ENCODE results near the gene DERL3.
A peak's percentile ranks its signal among the peaks of the same experiment; 100 is the strongest.
"Not testable (repeated sequence)": the region's sequence is repeated elsewhere in the genome, so short reads cannot be mapped to it uniquely, and the experiment has no call there.

Gene DERL3

DNA sequence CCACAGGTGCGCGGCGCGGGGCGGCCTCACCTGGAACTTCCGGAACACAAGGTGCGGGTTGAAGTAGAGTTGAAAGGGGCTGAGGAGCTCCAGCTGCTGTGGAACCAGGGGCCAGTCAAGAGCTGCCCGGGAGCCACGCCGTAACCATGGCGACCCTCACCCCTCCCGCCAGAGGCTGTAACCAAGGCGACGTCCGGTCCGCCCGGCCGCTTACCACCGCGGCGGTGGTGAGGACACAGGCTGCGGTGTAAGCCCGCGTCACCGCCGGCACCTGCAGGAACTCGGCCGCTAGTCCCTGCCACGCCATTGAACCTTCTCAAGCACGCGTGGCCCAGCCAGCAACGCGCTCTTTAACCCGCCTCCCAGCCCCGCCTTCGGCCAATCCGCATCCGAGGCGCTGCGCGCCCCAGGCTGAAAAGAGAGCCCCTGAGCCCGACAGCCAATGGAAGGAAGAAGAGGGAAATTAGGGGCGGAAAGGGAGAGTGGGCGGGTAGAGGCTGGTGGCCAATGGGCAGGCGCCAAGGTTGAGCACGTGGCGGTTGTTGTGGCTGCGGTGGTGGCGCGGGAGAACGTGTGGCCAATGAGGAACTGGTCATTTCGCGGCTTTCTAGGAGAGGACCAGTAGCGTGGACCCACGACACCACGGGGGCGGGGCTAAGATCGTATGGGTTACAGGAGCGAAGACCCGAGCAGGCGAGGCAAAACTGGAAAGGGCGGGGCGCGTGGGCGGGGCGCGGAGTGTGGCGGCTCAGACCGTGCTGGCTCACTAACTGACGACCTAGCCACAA, at the start of gene DERL3:
Gene DERL3 (minus strand): TSS at position 326 of the 788 bp plus-strand sequence. CDS start 19 bp downstream, at position 307.
- H3K4me1 Mint-ChIP-seq = peaks cover 28% of the 10 kb centered on the region
- ATAC-seq = peak; percentile 85
- H3K27me3 Mint-ChIP-seq = peaks cover 3% of the 10 kb centered on the region
- H3K27ac Mint-ChIP-seq = peak within 1 kb of the TSS; percentile 93
- peaks cover 9% of the 10 kb centered on the region for H3K36me3 Mint-ChIP-seq (ENCODE audit: low read depth)
- peak; percentile 98 for DNase-seq
- peak within 1 kb of the TSS; percentile 88 for H3K4me3 Mint-ChIP-seq
- no peaks in the 10 kb centered on the region for H3K9me3 Mint-ChIP-seq

DNA sequence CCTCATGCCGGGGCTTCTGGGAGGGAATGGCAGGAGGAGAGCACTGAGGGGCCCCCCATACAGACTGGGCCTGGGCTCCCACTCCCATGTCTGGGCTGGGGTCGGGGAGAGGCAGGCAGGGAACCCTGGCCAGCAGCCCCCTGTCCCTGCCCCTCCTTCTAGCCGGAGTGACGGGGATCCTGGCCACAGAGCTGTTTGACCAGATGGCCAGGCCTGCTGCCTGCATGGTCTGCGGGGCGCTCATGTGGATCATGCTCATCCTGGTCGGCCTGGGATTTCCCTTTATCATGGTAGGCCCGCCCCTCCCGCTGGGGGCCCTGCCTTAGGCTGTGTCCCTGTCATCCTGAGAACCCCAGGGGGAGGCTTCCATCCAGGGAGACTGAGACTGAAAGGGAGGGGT, 45.3 kb upstream of the DERL3 start:
- no peaks in the 10 kb centered on the region for H3K36me3 Mint-ChIP-seq (ENCODE audit: low read depth)
- no peak overlapping the region for H3K27ac Mint-ChIP-seq
- no peaks in the 10 kb centered on the region for H3K9me3 Mint-ChIP-seq
- H3K4me1 Mint-ChIP-seq = no peaks in the 10 kb centered on the region
- ATAC-seq (no peak), DNase-seq (no peak)
- H3K27me3 Mint-ChIP-seq = no peaks in the 10 kb centered on the region
- no peak overlapping the region for H3K4me3 Mint-ChIP-seq

DNA sequence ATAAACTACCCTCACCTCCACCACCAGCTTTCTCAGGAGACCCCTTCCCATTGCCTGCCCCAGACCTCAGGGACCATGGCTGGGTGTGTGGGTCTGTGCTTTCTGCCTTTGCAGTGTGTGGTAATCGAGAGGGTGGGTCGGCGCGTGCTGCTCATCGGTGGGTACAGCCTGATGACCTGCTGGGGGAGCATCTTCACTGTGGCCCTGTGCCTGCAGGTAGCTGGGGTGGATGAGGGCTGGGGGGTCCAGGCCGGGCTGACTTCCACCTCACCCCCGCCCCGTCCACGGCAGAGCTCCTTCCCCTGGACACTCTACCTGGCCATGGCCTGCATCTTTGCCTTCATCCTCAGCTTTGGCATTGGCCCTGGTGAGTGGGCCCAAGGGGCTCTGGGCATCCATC, 44.9 kb upstream of the DERL3 start:
- H3K27ac Mint-ChIP-seq = no peak overlapping the region
- no peaks in the 10 kb centered on the region for H3K36me3 Mint-ChIP-seq (ENCODE audit: low read depth)
- H3K4me3 Mint-ChIP-seq = no peak overlapping the region
- no peak for DNase-seq
- ATAC-seq = no peak
- no peaks in the 10 kb centered on the region for H3K27me3 Mint-ChIP-seq
- H3K4me1 Mint-ChIP-seq = no peaks in the 10 kb centered on the region
- H3K9me3 Mint-ChIP-seq = no peaks in the 10 kb centered on the region

DNA sequence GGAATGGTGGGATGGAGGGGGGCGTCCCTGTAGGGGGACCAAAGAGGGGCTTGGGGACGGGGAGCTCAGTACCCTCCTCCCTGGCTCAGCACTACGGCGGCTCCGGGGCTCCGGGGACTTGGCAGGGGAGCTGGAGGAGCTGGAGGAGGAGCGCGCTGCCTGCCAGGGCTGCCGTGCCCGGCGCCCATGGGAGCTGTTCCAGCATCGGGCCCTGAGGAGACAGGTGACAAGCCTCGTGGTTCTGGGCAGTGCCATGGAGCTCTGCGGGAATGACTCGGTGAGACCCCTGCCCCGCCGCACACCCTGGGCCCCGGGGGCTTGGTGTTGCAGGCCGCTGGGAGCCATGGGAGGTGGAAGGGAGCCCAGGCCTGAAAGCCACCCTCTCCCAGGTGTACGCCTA, 43.6 kb upstream of the DERL3 start:
- Mint-ChIP-seq H3K36me3 (ENCODE audit: low read depth) (no peaks in the 10 kb centered on the region), H3K4me3 (no peak overlapping the region), H3K27me3 (no peaks in the 10 kb centered on the region), H3K27ac (no peak overlapping the region), H3K4me1 (no peaks in the 10 kb centered on the region), H3K9me3 (no peaks in the 10 kb centered on the region)
- DNase-seq = no peak
- ATAC-seq = no peak

DNA sequence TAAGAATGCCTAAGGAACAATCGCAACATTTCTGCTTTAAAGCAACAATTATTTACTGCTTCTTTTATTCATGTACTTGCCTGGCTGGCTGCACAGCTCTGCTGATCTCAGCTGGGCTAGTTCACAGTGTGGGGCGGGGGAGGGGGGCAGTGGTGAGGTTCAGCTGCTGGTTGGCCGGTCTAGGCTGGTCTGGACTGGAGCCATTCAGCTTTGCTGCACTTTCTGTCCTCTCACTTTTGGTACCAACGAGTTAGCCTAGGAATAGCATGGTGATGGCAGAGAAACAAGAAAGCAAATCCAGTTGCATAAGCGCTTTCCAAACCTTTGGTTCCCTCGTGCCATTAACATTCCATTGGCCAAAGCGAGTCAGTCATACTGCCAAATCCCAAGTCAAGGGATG, 39.4 kb upstream of the DERL3 start:
- no peaks in the 10 kb centered on the region for H3K27me3 Mint-ChIP-seq
- H3K4me1 Mint-ChIP-seq = no peaks in the 10 kb centered on the region
- H3K4me3 Mint-ChIP-seq = no peak overlapping the region
- H3K9me3 Mint-ChIP-seq = no peaks in the 10 kb centered on the region
- H3K36me3 Mint-ChIP-seq (ENCODE audit: low read depth) = no peaks in the 10 kb centered on the region
- DNase-seq (no peak), ATAC-seq (no peak)
- no peak overlapping the region for H3K27ac Mint-ChIP-seq

DNA sequence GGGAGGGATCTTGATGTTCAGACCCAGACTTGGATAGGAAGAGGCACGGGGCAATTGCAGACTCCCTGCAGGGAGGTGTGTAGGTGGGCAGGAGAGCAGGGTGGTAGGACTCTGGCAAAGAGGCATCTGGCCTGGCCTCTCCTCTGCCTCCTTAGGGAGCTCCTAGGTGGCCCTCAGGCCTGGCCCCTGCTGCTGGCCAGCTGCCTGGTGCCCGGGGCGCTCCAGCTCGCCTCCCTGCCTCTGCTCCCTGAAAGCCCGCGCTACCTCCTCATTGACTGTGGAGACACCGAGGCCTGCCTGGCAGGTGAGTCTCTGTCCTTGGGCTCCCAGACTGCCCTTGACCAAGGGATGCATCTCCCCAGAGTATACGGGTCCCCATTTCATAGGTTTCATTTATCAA, 38.8 kb upstream of the DERL3 start:
- H3K4me1 Mint-ChIP-seq = no peaks in the 10 kb centered on the region
- H3K9me3 Mint-ChIP-seq = no peaks in the 10 kb centered on the region
- no peaks in the 10 kb centered on the region for H3K36me3 Mint-ChIP-seq (ENCODE audit: low read depth)
- no peak for ATAC-seq
- no peak for DNase-seq
- H3K27ac Mint-ChIP-seq = no peak overlapping the region
- no peak overlapping the region for H3K4me3 Mint-ChIP-seq
- no peaks in the 10 kb centered on the region for H3K27me3 Mint-ChIP-seq

DNA sequence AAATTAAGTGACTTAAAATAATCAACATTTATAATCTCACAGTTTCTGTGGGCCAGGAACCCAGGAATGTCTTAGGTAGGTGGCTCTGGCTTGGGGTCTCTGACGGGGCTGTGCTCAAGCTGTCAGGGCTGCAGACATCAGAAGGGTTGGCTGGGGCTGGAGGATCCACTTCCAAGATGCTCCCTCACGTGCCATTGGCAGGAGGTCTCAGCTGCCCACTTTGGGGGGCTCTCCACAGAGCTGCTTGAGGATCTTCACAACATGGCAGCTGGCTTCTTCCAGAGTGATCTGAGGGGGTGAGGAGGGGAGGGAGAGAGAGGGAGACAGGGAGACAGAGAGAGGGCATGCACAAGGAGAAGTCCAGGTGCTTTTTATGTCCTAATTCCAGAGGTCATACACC, 37.0 kb upstream of the DERL3 start:
- H3K4me1 Mint-ChIP-seq = no peaks in the 10 kb centered on the region
- ATAC-seq (no peak), DNase-seq (no peak)
- H3K36me3 Mint-ChIP-seq (ENCODE audit: low read depth) = no peaks in the 10 kb centered on the region
- H3K27ac Mint-ChIP-seq = no peak overlapping the region
- no peaks in the 10 kb centered on the region for H3K27me3 Mint-ChIP-seq
- no peaks in the 10 kb centered on the region for H3K9me3 Mint-ChIP-seq
- H3K4me3 Mint-ChIP-seq = no peak overlapping the region

DNA sequence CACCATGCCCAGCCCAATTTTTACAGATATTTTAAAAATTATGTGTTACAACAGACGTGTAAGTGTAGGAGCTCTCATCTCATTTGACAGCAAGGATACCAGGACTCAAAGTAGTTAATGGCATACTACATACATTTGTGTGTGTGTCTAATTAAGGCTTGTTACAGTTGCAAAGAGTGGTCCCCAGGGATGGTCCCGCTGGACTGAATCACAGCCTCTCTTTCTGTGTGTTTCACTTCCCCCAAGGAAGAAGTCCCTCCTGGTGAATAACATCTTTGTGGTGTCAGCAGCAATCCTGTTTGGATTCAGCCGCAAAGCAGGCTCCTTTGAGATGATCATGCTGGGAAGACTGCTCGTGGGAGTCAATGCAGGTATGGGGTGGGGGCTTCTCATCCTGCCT, 36.1 kb upstream of the DERL3 start:
- Mint-ChIP-seq H3K27ac (no peak overlapping the region), H3K4me3 (no peak overlapping the region), H3K36me3 (ENCODE audit: low read depth) (no peaks in the 10 kb centered on the region), H3K4me1 (no peaks in the 10 kb centered on the region), H3K27me3 (no peaks in the 10 kb centered on the region), H3K9me3 (no peaks in the 10 kb centered on the region)
- DNase-seq = no peak
- no peak for ATAC-seq

DNA sequence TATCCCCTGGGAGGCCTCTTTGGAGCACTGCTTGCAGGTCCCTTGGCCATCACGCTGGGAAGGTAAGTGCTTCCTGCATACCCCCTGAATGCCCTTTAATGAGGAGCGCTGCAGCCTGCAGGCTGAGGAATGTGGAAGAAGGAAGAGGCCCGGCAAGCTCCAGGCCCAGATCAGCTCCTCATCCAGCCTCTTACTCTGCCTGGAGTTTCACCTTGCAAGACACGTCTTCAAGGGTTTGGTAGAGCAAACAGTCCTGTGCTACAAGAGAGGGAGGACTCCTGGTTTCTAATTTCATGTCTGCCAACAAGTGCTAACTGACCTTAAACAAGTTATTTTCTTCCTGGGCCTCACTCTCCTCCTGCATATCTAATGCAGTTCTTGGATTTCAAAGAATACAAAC, 29.8 kb upstream of the DERL3 start:
- ATAC-seq = no peak
- no peak for DNase-seq
- Mint-ChIP-seq H3K36me3 (ENCODE audit: low read depth) (peaks cover 2% of the 10 kb centered on the region), H3K4me1 (no peaks in the 10 kb centered on the region), H3K27me3 (no peaks in the 10 kb centered on the region), H3K27ac (no peak overlapping the region), H3K9me3 (no peaks in the 10 kb centered on the region), H3K4me3 (no peak overlapping the region)

DNA sequence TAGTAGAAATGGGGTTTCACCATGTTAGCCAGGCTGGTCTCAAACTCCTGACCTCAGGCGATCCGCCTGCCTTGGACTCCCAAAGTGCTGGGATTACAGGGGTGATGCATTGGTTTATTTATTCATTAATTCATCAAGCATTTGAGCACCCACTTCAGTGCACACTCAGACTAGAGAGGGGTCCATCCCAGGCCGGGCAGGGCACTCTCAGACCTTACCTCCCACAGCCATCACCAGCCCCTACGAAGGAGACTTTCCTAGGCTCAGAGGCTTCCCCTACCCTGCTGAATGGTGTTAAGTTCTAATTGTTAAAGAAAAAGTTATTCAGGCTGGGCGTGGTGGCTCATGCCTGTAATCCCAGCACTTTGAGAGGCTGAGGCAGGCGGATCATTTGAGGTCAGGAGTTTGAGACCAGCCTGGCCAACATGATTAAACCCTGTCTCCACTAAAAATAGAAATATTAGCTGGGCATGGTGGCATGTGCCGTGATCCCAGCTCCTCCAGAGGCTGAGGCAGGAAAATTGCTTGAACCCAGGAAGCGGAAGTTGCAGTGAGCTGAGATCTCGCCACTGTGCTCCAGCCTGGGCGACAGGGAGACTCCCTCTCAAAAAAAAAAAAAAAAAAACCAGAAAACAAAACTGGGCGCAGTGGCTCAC, 25.8 kb upstream of the DERL3 start:
- H3K36me3 Mint-ChIP-seq (ENCODE audit: low read depth); H3K9me3 Mint-ChIP-seq; H3K4me1 Mint-ChIP-seq; H3K4me3 Mint-ChIP-seq; DNase-seq; ATAC-seq; H3K27me3 Mint-ChIP-seq; H3K27ac Mint-ChIP-seq: not testable (repeated sequence)

DNA sequence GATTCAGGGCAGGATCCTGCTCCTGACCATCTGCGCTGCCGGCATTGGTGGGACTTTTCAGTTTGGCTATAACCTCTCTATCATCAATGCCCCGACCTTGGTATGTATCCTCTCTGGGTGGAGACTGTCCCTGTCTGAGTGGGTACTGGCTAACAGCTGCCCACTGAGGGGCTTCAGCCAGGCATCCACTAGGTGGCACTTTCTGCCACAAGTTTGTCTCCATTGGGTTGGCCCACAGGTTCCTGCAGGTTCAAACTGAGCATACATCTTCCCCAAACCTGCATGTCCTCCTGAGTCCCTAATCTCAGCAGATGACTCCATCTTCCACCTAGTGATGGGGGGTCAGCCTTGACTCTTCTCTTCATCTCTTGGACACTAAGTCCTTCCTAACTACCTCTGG, 23.3 kb upstream of the DERL3 start:
- ATAC-seq (no peak), DNase-seq (peak; percentile 52)
- H3K4me3 Mint-ChIP-seq = no peak overlapping the region
- H3K27ac Mint-ChIP-seq = no peak overlapping the region
- no peaks in the 10 kb centered on the region for H3K9me3 Mint-ChIP-seq
- H3K27me3 Mint-ChIP-seq = no peaks in the 10 kb centered on the region
- H3K36me3 Mint-ChIP-seq (ENCODE audit: low read depth) = peaks cover 2% of the 10 kb centered on the region
- peaks cover 13% of the 10 kb centered on the region for H3K4me1 Mint-ChIP-seq

DNA sequence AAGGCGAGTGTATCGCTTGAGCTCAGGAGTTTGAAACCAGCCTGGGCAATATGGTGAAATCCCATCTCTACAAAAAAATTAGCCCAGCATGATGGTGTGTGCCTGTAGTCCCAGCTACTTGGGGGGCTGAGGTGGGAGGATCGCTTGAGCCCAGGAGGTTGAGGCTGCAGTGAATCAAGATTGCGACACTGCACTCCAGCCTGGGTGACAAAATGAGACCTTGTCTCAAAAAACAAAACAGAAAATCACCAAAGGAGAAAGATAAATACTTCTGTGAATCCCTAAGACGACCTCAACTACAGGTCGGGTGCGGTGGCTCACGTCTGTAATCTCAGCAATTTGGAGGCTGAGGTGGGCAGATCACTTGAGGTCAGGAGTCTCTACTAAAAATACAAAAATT, 21.4 kb upstream of the DERL3 start:
- peaks cover 18% of the 10 kb centered on the region for H3K4me1 Mint-ChIP-seq
- H3K36me3 Mint-ChIP-seq (ENCODE audit: low read depth); H3K27me3 Mint-ChIP-seq; DNase-seq; H3K4me3 Mint-ChIP-seq; H3K9me3 Mint-ChIP-seq; H3K27ac Mint-ChIP-seq; ATAC-seq: not testable (repeated sequence)

DNA sequence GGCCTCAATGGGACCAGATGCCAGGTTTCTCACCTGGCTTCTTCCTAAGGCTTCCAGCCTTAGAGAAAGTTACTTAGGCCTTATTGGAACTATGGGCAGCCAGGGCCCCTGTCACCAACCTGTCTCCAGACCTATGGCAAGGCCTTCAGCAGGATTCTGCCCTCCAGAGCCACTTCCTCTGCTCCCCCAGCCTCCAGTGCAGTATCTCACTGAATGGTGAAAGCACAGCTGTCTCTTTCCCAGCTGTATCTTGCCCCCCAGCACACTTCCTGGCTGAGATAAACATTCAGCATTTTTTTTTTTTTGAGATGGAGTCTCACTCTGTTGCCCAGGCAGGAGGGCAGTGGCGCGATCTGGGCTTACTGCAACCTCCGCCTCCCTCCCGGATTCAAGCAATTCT, 20.4 kb upstream of the DERL3 start:
- Mint-ChIP-seq H3K36me3 (ENCODE audit: low read depth) (peaks cover 2% of the 10 kb centered on the region), H3K9me3 (no peaks in the 10 kb centered on the region), H3K27ac (no peak overlapping the region), H3K4me1 (peaks cover 18% of the 10 kb centered on the region), H3K4me3 (peak overlapping the region; percentile 85), H3K27me3 (peaks cover 3% of the 10 kb centered on the region)
- DNase-seq (no peak), ATAC-seq (no peak)

DNA sequence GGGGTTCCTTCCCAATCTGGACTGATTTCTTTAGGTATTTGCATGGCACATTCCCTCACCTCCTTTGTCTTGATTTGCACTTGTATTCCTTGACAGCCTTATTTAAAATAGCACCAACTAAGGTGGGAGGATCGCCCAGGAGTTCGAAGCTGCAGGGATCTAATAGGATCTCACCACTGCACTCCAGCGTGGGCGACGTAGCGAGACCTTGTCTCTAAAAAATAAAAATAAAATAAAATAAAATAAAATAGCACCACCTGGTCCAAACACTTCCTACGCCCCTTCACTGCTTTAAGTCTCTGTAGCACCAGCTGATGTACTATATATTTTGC, 19.6 kb upstream of the DERL3 start:
- Mint-ChIP-seq H3K36me3 (ENCODE audit: low read depth) (peaks cover 2% of the 10 kb centered on the region), H3K4me1 (peaks cover 18% of the 10 kb centered on the region), H3K27me3 (peaks cover 3% of the 10 kb centered on the region), H3K27ac (peak overlapping the region; percentile 90), H3K9me3 (no peaks in the 10 kb centered on the region), H3K4me3 (peak overlapping the region; percentile 85)
- DNase-seq = no peak
- ATAC-seq = no peak

DNA sequence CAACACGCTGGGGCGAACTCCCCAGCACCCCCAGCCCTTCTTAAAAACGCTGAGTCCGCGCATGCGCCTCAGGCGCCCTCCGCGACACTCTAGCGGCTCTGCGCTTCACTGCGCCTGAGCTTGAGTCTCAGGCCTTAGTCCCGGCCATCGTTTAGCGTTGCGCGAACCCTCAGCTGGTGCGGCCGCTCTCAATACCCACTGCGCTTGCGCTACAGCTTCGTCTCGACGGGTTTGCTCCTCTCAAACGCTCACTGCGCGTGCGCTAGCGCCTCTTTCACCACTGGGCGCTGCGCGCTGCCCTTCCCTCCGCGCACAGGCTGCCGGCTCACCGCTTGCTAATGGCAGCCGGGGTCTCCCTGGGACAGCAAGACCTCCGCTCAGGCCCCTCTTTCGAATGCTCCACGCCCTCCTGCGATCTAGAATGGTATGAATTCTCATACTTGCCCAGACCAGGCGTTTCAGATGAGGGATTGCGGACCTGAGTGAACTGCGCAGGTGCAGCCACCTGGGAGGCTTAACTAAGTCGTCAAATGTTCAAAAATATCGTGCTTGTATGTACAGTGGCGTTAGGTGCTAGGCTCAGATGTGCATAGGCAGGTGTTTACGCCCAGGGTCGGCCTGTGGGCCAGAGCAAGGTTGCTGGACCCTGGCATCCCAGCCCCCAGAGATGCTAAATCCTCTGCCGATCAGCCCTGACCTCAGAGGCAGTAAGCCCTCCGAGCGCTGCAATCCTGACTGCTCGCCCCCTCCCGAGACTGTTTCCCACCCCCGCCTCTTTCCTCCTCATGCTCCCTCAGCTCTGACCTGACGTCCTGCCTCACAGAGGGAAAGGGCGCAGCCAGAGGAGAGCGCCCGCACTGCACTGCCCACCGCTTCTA, 19.0 kb upstream of the DERL3 start, which contains the start of gene SLC2A11:
Gene SLC2A11 (plus strand): TSS at position 270 of the 878 bp plus-strand sequence. CDS start 125 bp downstream, at position 395.
- peak; percentile 96 for ATAC-seq
- Mint-ChIP-seq H3K9me3 (no peaks in the 10 kb centered on the region), H3K36me3 (ENCODE audit: low read depth) (peaks cover 2% of the 10 kb centered on the region), H3K27ac (peak within 1 kb of the TSS; percentile 90), H3K4me3 (peak within 1 kb of the TSS; percentile 85), H3K27me3 (peaks cover 3% of the 10 kb centered on the region), H3K4me1 (peaks cover 18% of the 10 kb centered on the region)
- peak; percentile 96 for DNase-seq
